Activated T-helper 9 cell treated with anti-CD3 and anti-CD28 coated beads, Interleukin-2, amount 50 U/mL, for 16 hours (primary cell): ENCODE data around the gene FAAP24.
"Not testable (repeated sequence)": the region's sequence is repeated elsewhere in the genome, so short reads cannot be mapped to it uniquely, and the experiment has no call there.

Experiments used
- DNase-seq: peaks from one replicate; pipeline ENCODE4 v3.0.0-alpha.2; 2020; ENCODE audit warnings: low read depth

FAAP24 gene, protein sequence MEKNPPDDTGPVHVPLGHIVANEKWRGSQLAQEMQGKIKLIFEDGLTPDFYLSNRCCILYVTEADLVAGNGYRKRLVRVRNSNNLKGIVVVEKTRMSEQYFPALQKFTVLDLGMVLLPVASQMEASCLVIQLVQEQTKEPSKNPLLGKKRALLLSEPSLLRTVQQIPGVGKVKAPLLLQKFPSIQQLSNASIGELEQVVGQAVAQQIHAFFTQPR

DNA sequence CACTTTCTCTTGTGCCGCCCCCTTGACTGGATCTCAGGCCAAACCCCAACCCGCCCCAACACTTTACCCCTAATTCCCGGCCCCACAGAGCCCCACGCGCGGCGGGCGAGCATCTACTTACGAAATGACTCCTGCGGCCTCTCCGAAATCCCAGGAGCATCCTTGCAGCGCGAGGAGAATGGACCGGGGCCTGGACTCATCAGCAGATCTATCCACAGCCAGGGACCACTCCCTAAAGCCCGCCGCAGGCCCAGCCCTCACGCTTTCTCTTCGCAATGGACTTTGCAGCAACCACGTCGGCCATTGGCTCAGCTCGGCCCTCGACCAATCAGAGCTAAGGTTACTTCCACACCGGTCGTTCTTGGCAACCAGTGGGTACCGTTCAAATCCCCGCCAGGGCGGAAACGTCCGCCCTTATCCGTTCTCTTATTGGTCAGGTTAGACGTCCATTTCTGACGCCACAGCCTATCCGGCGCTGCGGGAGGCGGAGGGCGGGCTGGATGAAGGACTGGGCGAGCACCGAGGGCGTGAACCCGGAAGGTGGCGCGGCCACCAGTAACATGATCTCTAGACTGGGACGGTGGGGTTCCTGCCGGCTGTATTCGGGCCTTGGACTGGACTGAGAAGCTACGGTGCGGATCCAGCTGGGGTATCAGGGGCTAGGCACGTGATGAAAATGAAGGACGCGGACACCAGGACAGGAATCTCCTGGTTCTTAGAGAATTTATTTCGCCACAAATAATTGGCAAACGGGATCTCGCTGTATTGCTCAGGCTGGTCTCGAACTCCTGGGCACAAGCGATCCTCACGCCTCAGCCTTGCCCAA is at the start of gene FAAP24, which contains the start of gene CEP89:
Gene FAAP24 (plus strand): TSS at position 528 of the 826 bp plus-strand sequence. CDS start 955 bp downstream, outside the sequence.
Gene CEP89 (minus strand): TSS at position 244 of the 826 bp plus-strand sequence. CDS start 84 bp downstream, at position 160.
- DNase-seq: peak; percentile 95

DNA sequence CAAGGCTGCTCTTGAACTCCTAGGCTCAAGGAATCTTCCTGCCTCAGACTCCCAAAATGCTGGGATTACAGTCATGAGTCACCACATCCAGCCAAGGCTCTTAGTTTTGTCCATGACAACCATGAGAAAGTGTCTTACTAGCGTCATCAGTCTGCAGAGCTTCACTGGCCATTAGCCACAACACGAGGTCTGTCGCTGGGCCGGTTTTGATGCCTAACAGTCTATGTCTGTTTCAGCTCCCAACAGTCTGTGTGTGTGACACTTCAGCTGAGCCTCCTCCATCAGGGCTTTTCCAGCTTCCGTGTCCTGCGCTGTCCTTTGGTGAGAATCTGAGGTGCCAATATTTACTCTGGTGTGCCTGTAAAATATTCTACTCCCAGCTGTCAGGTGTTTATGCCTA is 47.8 kb upstream of the FAAP24 start:
- DNase-seq: no peak

DNA sequence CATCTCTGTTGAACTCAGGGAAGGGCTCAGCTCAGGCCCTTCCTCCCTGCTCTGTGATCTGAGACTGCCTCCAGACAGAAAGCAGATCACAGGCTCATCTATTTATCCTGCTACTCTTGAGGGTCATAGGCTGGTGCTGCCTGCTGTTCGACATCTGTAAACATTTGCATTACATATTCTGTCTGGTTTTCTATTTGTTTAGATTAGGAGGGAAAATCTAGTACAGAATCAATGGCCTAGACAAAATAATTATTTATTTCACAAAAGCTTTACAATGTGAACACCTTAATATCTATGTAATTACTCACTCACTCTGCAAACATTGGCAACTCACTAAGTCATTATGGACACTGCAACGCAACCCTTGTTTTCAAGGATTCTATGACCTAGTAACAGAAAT is 43.2 kb upstream of the FAAP24 start:
- no peak for DNase-seq

DNA sequence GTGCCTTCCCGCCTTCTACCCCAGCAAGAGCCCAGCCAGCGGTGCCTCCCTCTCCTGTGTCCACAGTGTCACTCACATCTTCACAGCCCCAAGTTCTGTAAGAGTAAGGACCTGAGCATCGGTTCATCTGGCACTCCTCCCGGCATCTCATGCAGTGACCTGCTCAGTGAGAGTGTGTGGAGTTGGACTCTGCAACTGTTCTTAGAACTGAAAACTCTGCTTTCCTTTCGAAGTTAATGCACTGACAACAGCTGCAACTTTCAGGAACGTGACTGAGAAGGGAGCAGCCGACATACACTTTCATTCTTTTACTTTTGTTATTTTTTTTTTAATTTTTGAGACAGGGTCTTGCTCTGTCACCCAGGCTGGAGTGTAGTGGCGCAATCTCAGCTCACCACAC is 41.5 kb upstream of the FAAP24 start:
- no peak for DNase-seq

DNA sequence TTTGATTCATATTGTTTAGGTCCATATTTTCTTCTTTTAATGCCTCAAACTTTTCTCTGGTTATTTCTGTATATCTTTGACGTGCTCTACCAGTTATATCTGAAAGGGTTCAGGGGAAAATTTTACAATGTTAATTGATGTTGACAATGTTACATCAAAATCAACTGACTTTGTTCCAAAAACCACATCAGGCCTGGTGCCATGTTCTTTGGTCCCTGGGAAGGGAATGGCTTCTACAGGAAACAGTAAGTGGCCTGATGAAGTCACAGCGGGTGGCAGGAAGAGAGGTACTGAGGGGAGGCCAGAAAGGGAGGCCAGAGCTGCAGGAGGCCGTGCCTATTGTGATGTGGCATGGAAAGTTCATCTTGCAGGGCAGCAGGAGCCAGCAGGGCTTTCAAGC is 38.5 kb upstream of the FAAP24 start:
- DNase-seq: no peak

DNA sequence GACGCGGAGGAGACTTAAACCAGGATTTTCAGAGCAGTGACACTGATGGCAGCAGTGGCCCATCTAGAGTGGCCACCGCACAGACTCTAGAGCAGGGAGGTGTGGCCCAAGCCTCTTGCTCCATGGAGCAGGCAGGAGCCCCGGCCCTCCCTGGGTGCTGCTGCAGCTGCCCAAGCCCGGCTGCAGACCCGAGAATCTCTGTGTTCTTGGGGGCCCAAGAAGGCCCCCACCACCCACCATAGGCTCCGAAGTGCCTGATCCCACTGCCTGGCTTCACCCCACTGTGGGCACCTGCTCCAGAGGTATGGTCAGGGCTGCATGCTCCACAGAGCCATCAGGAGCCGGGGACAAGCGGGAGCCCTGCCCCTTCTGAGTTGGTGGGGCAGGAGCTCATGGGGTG is 36.4 kb upstream of the FAAP24 start:
- DNase-seq: no peak

DNA sequence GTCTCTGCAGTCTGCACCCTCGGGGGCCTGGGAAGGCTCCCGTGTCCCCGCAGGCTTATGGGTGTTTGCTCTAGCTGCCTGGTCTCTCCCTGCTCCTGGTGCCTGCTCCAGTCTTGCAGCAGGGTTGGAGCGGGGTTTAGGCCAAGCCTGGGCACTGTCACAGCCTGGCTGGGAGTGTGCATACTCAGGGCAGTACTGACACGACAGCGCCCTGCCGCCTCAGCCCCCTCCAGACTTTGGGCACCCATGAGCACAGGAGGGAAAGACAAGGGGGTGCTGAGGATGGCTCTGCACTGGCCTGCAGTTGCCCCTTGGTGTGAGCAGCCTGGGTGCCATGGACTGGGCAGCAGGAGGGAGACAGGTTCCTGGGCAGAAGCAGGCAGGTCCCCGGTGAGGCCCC is 36.0 kb upstream of the FAAP24 start:
- DNase-seq: no peak

DNA sequence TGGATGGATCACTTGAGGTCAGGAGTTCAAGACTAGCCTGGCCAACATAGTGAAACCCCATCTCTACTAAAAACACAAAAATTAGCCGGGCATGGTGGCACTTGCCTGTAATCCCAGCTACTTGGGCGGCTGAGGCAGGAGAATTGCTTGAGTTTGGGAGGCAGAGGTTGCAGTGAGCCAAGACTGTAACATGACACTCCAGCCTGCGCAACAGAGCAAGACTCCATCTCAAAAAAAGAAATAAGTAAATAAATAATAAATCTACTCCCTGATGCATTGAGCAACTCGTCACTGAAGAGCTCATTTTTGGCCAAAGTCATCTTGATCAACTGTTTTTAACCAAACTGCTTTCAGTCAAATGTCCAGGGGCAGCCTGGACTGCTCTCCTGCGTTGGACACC is 30.8 kb upstream of the FAAP24 start:
- DNase-seq: not testable (repeated sequence)

DNA sequence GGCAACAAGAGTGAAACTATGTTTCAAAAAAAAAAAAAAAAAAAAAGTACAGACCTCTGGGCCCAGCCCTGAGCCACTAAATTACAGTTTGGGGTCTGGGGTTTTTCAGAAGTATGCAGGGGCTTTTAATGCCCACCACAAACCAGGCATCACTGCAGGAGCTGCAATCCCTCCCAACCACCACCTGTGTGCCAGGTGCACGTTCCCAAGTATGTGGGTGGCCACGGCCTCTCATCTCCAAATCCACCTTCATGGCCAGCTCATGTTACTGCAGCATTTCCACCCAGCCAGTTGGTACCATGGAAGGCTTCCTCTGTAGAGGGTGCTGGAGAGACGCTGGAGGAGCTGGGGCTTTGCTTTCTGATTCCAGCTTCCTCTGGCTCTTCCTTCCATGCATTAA is 26.8 kb upstream of the FAAP24 start:
- DNase-seq: no peak

DNA sequence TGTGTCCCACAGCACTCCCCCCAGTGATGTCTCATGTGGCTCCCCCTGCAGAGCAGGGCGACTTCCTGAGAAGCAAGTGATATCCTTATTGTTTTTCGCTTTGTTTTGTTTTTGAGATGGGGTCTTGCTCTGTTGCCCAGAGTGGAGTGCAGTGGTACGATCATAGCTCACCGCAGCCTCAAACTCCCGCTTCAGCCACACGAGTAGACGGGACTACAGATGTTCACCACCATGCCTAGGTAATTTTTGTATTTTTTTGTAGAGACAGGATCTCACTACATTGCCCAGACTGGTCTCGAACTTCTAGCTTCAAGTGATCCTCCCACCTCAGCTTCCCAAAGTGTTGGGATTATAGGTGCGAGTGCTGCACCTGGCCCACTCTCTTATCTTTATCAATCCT is 5.3 kb upstream of the FAAP24 start:
- no peak for DNase-seq

DNA sequence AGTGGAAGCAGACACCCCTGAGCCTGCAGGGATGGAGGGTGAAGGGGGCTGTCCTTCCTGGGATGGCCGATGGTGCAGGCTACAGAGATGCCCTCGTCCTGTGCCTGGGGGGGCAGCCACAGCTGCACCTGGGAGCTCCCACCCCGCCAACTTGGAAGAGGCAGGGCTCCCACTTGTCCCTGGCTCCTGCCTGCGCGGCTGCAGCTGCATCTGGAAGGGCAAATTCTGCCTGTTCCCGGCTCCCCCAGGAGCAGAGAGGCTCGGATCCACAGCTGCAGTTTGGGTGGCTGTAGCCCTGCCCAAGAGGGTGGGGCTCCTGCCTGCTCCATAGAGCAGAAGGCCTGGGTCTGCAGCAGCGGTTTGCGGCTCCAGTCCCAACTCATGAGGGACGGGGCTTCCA is 2.5 kb upstream of the FAAP24 start:
- no peak for DNase-seq

DNA sequence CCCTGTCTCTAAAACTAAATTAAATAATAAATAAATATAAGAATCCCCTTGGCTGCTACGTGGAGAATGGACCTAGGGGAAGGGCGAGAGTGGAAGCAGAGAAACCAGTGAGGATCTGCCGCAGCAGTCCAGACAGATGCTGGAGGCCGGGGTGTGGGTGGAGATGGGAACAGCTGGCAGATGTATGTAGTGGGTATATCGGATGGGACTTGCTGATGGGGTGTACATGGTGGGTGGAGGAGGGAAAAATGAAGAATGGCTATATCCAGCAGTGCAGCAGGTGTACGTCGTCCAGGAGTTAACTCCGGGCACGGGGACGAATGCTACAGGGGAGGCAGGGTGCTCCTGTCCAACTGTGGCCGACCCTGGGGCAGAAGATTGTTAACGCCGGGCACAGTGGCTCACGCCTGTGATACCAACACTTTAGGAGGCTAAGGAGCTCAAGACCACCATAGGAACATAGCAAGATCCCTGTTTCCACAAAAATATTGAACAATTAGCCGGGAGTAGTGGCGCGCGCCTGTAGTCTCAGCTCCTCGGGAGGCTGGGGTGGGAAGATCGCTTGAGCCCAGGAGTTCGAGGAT is 938 bp upstream of the FAAP24 start:
- no peak for DNase-seq

DNA sequence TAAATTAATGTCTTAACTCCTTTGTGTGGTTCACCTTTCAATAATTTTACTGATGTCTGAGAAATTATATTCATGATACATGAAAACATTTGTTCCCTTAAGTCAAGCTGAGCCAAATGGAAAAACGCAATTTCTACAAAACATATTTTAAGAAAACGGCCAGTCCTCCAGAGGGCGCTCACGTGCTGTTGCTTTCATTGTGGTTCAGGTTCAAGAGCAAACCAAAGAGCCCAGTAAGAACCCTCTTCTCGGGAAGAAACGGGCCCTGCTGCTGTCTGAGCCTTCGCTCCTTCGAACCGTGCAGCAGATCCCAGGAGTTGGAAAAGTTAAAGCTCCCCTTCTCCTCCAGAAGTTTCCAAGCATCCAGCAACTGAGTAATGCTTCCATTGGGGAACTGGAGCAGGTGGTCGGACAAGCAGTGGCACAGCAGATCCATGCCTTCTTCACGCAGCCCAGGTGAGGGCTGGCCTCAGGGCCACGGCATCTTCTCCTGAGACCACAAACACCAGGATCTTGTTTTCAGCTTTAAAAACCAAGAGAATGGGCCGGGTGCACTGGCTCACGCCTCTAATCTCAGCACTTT is 4.3 kb downstream of the FAAP24 start:
- DNase-seq: peak; percentile 42

DNA sequence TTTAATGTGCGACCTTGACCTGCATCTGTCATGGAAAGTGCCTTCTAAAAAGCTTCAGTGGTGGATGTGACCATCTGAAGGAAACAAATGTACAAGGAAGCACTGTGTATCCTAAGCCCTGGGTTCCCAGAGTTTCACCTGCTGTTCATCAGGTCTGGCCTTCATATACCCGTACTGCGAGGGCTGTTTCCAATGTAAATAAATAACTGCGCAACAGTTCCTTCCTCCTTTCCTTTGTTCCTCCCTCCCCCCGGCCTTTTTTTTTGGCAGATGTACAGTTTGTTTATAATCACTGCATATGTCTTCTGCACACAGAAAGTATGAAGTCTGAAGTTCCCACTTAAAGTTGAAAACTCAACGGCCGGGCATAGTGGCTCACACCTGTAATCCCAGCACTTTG is 5.2 kb downstream of the FAAP24 start:
- DNase-seq: no peak

DNA sequence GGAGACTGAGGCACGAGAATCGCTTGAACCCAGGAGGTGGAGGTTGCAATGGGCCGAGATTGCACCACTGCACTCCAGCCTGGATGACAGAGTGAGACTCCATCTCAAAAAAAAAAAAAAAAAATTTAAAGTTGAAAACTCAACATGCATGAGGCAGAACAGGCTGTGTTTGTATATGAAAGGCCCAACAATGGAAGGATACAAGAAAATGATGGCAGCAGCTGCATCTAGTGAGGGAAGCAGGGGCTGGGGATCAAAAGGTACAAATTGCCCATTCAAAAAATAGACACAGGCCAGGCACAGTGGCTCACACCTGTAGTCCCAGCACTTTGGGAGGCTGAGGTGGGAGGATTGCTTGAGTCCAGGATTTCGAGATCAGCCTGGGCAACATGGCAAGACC is 5.8 kb downstream of the FAAP24 start:
- not testable (repeated sequence) for DNase-seq

DNA sequence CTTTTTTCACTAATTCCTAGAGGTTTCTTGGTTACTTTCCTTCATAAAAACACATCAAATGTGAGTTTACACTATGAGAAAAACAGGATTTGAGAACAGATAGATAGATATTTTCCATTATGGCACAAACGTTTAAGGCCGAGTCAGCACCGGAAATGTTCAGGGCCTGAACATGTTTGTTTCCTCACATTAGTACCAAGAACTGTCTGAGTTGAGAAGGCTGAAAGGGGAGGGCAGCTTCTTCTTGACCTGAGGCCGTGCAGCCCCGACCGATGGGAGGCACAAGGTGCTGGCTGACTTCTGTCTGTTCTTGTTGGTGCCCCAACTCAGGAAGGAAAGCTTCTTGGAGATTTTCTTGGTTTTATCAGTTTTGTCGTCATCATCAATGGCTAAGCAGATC is 7.8 kb downstream of the FAAP24 start:
- DNase-seq: not testable (repeated sequence)

DNA sequence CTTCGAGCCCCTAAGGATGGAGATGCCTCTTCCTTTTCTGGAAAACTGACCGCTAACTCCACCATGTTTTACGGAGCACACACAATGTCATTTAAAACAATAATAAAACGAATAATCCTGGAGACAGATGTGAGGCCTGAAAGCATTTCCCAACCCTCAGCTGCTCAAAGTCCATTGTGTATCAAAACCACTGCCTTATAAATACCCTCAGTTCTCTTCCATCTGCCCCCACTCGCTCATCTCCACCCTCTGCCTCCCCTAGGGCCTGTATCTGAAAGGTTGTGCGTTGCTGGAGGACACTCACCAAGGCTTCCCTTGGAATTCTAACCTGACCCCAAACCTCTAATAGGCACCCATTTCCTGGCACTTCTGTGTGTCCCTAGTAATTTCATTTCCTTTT is 10.4 kb downstream of the FAAP24 start:
- not testable (repeated sequence) for DNase-seq

DNA sequence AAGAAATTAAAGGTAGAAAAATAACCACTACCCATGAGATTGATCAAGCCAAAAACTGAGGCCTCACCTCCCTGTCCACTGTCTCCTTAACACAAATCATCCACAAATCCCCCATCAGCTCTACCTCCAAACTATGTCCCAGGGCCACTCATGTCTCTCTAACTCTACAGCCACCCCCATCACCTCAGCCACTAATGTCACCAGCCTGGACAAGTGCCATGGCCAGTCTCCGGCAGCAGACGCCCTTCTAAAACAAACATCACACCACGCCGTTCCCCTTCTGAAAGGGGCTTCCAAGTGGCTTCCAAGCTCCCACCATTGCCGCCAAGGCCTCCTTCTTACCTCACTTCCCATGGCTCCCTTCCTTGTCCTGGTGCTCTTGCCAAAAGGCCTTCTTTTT is 16.2 kb downstream of the FAAP24 start:
- DNase-seq: not testable (repeated sequence)

DNA sequence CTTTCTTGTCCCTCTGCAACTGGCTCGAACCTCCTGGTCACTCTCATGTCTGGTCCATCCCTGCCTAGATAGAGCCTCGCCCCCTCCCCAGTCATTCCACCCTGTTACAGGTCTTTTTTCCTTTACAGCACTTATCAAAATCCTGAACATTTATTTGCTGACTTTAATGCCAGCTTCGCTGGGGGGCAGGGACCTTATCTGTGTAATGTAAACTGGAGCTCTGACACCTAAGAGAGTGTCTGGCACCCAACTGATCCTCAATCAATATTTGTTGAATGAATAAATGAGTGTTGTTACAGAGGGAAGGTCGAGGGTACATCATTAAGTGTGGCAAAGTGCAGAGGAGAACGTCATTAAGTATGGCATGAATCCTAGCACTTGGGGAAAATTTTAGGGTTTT is 16.7 kb downstream of the FAAP24 start:
- DNase-seq: no peak

DNA sequence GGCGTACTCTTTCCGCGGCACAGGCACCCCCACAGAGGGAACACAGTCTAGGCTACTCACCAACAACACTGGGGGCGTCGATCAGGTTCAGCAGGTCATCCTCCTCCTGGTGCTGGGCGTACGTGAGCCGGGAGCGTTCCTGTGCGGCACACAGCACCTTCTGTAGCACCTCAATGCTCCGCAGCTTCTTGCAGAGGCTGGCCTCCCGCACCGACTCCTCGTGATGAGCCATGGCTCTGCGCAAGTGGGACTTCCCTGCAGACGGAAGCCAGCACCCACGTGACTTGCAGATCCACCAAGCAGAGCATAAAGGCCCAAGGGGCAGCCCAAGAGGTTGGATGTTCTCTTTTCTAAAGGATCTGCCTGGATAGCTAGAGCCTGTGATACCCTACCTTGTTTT is 23.9 kb downstream of the FAAP24 start:
- DNase-seq: not testable (repeated sequence)

DNA sequence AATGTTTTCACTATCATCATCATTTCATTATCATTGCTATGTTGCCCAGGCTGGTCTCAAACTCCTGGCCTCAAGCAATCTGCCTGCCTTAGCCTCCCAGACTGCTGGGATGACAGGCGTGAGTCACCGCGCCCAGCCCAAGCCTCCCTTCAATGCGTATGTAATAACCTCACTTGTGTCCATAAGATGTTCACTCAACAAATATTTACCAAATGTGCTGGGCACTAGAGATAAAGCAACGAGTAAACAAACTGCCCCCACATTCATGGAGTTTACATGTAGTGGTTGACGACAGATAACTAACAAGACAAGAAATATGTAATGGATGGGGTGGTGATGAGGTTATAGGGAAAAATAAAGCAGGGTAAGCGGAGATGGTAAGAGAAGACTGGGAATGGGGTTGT is 25.0 kb downstream of the FAAP24 start:
- DNase-seq: not testable (repeated sequence)

DNA sequence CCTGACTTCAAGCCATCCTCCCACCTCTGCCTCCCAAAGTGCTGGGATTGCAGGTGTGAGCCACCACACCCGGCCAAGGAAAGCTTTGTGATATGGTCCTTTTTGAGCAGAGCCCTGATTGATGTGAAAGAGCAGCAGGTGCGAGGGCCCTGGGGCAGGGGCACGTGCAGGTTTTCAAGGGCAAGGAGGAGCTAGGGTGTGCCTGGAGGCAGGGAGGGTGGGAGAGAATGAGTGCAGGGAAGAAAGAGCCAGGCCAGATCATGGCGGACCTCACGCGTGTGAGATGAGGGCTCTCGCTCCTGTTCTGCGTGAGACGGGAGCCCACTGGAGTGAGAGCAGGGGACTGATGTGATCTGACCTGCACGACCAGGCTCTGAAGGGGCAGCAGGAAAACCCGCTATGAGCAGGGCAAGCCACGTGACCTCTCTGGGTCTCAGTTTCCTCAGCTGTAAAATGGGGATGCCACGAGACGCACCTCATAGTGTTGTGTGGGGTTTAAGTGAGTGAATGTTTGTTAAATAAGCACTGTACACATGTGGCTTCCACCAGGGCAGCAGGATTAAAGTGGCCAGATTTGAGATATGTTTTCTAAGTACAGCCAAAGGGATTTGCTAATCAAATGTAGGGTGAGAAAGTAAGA is 25.8 kb downstream of the FAAP24 start:
- no peak for DNase-seq
